Left hindlimb (tissue), 1 donor: ENCODE data around the gene ZBTB20.

Experiments
- DNase-seq: peaks from one replicate; pipeline ENCODE4 v3.0.0-alpha.2; 2018

The ZBTB20 gene

GRCh38 chr3:114504941-114505628, 642.0 kb downstream of the ZBTB20 start:
- DNase-seq = no peak

GRCh38 chr3:114502204-114502603, 644.9 kb downstream of the ZBTB20 start:
- no peak for DNase-seq

- DNase-seq = no peak
Observed at GRCh38 chr3:114499976-114500375, 647.1 kb downstream of the ZBTB20 start.

GRCh38 chr3:114498539-114499370, 648.3 kb downstream of the ZBTB20 start:
- DNase-seq = no peak

GRCh38 chr3:114496874-114497273, 650.2 kb downstream of the ZBTB20 start:
- no peak for DNase-seq

GRCh38 chr3:114496466-114496865, 650.6 kb downstream of the ZBTB20 start:
- DNase-seq = no peak

- no peak for DNase-seq
Observed at GRCh38 chr3:114496021-114496434, 651.1 kb downstream of the ZBTB20 start.

GRCh38 chr3:114494498-114494897, 652.6 kb downstream of the ZBTB20 start:
- no peak for DNase-seq

- no peak for DNase-seq
Observed at GRCh38 chr3:114490829-114491228, 656.3 kb downstream of the ZBTB20 start.

- DNase-seq = no peak
Observed at GRCh38 chr3:114487502-114487901, 659.6 kb downstream of the ZBTB20 start.

- DNase-seq = peak; percentile 44
Observed at GRCh38 chr3:114484919-114485318, 662.2 kb downstream of the ZBTB20 start.

- no peak for DNase-seq
Observed at GRCh38 chr3:114481113-114481512, 666.0 kb downstream of the ZBTB20 start.

GRCh38 chr3:114480442-114480841, 666.6 kb downstream of the ZBTB20 start:
- no peak for DNase-seq

- DNase-seq = no peak
Observed at GRCh38 chr3:114478801-114479200, 668.3 kb downstream of the ZBTB20 start.

- DNase-seq = no peak
Observed at GRCh38 chr3:114476511-114476910, 670.6 kb downstream of the ZBTB20 start.

GRCh38 chr3:114471478-114471877, 675.6 kb downstream of the ZBTB20 start:
- DNase-seq = no peak

GRCh38 chr3:114469070-114469469, 678.0 kb downstream of the ZBTB20 start:
- no peak for DNase-seq

- no peak for DNase-seq
Observed at GRCh38 chr3:114466816-114467215, 680.3 kb downstream of the ZBTB20 start.

GRCh38 chr3:114466251-114466650, 680.8 kb downstream of the ZBTB20 start:
- DNase-seq = no peak

- DNase-seq = no peak
Observed at GRCh38 chr3:114464548-114464947, 682.5 kb downstream of the ZBTB20 start.

GRCh38 chr3:114462750-114463149, 684.3 kb downstream of the ZBTB20 start:
- no peak for DNase-seq

GRCh38 chr3:114460459-114460858, 686.6 kb downstream of the ZBTB20 start:
- no peak for DNase-seq

GRCh38 chr3:114456742-114457141, 690.3 kb downstream of the ZBTB20 start:
- no peak for DNase-seq

- DNase-seq = no peak
Observed at GRCh38 chr3:114455432-114455831, 691.7 kb downstream of the ZBTB20 start.
